ENCODE results near the gene GSX2. TPM values are rescaled to one million over a fixed set of nuclear protein-coding genes. Genes with fewer than 3 reads are reported as not detected.
"Not testable (repeated sequence)": the region's sequence is repeated elsewhere in the genome, so short reads cannot be mapped to it uniquely, and the experiment has no call there.

GSX2 gene
- total RNA-seq = not detected
- not detected for polyA plus RNA-seq

- ATAC-seq = peak in 3 of 4 donors; percentile 9 to 20 (median 20)
- no peak within 1 kb of the TSS for H3K27ac ChIP-seq
- TF ChIP-seq CTCF (IDR thresholded peaks at IDR 0.05) = no peak
- WGBS, 2 donors = 3% methylated on average over 54 to 66 of the region's 66 CpGs
- no peak for FAIRE-seq
- peak in 1 of 6 donors; percentile 76 for DNase-seq
- no peaks in the 10 kb centered on the region for H3K9me3 ChIP-seq
- intact Hi-C loops (cut with DNase I) = no loop called here
- H3K4me3 ChIP-seq = peak within 1 kb of the TSS in 1 of 4 donors; percentile 30
- H3K27me3 ChIP-seq = peaks cover 0 to 73% (median 10%) of the 10 kb centered on the region in 4 donors
- peaks cover 0 to 21% (median 12%) of the 10 kb centered on the region in 3 donors for H3K4me1 ChIP-seq
- H3K36me3 ChIP-seq = no peaks in the 10 kb centered on the region
These were observed at the start of gene GSX2 for GRCh38 chr4:54099748-54100574. GSX2 (plus strand) TSS chr4:54100163; CDS start chr4:54100345, 182 bp downstream.

GRCh38 chr4:54050214-54050904 is 49.6 kb upstream of the GSX2 start:
- ATAC-seq (no peak), FAIRE-seq (no peak), DNase-seq (no peak)
- Histone ChIP-seq H3K9me3 (no peaks in the 10 kb centered on the region), H3K36me3 (peaks cover 0 to 9% (median 5%) of the 10 kb centered on the region in 3 donors), H3K4me1 (peaks cover 4 to 34% (median 21%) of the 10 kb centered on the region in 3 donors), H3K27me3 (no peaks in the 10 kb centered on the region), H3K4me3 (no peak overlapping the region), H3K27ac (no peak overlapping the region)
- 9 to 10% methylated on average over 1 of the region's 1 CpG for WGBS, 2 donors
- no peak for TF ChIP-seq CTCF (IDR thresholded peaks at IDR 0.05)
- intact Hi-C loops (cut with DNase I) = no loop called here

GRCh38 chr4:54053322-54053721 is 46.6 kb upstream of the GSX2 start:
- H3K27ac ChIP-seq; H3K27me3 ChIP-seq; intact Hi-C loops (cut with DNase I); DNase-seq; H3K36me3 ChIP-seq; FAIRE-seq; ATAC-seq; H3K9me3 ChIP-seq; H3K4me3 ChIP-seq: not testable (repeated sequence)
- peaks cover 10 to 34% (median 29%) of the 10 kb centered on the region in 3 donors for H3K4me1 ChIP-seq
- 77 to 90% methylated on average over 5 of the region's 5 CpGs for WGBS, 2 donors

GRCh38 chr4:54054501-54054900 is 45.5 kb upstream of the GSX2 start:
- no peaks in the 10 kb centered on the region for H3K36me3 ChIP-seq
- 99% methylated on average over 2 of the region's 2 CpGs for WGBS, 2 donors
- intact Hi-C loops (cut with DNase I) = no loop called here
- peaks cover 10 to 41% (median 27%) of the 10 kb centered on the region in 3 donors for H3K4me1 ChIP-seq
- FAIRE-seq (no peak), DNase-seq (no peak), ATAC-seq (no peak)
- no peak overlapping the region for H3K27ac ChIP-seq
- H3K4me3 ChIP-seq = no peak overlapping the region
- no peaks in the 10 kb centered on the region for H3K9me3 ChIP-seq
- H3K27me3 ChIP-seq = no peaks in the 10 kb centered on the region
- TF ChIP-seq CTCF (IDR thresholded peaks at IDR 0.05) = no peak

GRCh38 chr4:54055494-54055893 is 44.5 kb upstream of the GSX2 start:
- Histone ChIP-seq H3K27me3 (no peaks in the 10 kb centered on the region), H3K4me1 (peaks cover 16 to 37% (median 23%) of the 10 kb centered on the region in 3 donors), H3K9me3 (no peaks in the 10 kb centered on the region), H3K27ac (no peak overlapping the region), H3K36me3 (no peaks in the 10 kb centered on the region), H3K4me3 (no peak overlapping the region)
- intact Hi-C loops (cut with DNase I) = no loop called here
- ATAC-seq = no peak
- DNase-seq = no peak
- TF ChIP-seq CTCF (IDR thresholded peaks at IDR 0.05) = no peak
- no peak for FAIRE-seq
- WGBS, 2 donors = 93 to 95% methylated on average over 1 of the region's 1 CpG
